Activated CD8-positive, alpha-beta memory T cell treated with anti-CD3 and anti-CD28 coated beads for 1 hour (primary cell): ENCODE data around the gene SPECC1L.
"Not testable (repeated sequence)": the region's sequence is repeated elsewhere in the genome, so short reads cannot be mapped to it uniquely, and the experiment has no call there.

Experiments used
- DNase-seq, 2 donors: peaks; one replicate each; pipeline ENCODE4 v3.0.0-alpha.2; 2020; ENCODE audit warnings: low read depth in 1 of 2; ENCODE audit errors: extremely low read depth in 1 of 2

SPECC1L gene

GRCh38 chr22:24245584-24246561, 24.8 kb upstream of the SPECC1L start:
- DNase-seq: not testable (repeated sequence)

GRCh38 chr22:24247011-24247507, 23.6 kb upstream of the SPECC1L start:
- no peak for DNase-seq

DNA sequence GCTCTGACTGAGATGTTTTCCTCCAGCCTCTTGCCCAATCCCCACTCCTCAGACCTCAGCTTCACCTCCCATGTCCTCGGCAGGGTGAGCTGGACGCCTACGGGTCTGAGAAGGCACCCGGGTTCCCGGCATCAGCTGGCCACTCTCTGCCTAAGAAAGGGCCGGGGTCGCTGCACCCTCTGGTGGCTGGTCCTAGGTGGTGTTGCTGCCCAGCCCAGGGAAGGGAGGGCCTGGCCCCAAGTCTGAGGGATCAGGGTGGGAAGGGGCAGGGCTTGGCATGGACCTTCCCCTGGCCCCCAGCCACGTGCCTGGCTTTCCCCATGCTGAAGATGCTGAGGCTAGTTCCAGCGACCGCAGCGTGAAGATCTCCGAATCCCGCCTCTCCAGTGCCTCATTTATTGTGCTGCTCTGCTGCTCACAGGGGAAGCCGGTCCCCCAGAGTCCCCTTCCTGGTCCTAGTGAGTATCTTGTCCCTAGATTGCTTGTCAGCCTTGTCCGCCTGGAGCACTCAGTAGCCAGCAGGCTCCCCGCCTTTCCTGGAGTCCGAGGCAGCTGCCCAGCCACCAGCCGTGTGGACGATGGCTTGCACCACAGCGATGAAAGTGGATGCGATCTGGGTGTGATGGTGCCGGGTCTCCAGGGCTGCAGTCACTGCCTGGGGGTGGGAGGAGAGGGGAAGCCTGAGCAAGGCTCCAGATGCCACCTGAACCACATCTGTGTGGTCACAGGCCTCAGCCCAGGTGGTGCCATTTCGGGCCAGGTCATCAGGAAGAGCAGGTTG, 22.9 kb upstream of the SPECC1L start:
- no peak for DNase-seq

- DNase-seq: not testable (repeated sequence)
These were observed 22.0 kb upstream of the SPECC1L start for GRCh38 chr22:24248611-24249010.

DNA sequence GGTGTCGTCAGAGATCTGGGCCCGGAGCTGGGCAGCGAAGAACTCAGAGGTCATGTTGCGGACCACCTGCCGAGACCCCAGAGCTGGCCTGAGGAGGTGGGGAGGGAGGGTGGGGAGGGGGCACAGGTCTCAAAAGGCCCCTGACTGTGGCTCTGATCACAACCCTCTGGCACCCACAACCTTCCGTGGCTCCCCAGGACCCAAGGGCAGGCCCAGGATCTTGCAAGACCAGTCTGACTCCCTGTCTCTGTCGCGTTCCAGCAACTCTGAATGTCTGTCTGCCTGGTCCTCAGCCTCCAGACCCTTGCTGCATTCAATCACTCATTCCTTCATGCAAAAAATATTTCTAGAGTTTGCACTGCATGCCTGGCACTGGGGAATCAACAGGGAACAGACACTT, 21.2 kb upstream of the SPECC1L start:
- not testable (repeated sequence) for DNase-seq

DNA sequence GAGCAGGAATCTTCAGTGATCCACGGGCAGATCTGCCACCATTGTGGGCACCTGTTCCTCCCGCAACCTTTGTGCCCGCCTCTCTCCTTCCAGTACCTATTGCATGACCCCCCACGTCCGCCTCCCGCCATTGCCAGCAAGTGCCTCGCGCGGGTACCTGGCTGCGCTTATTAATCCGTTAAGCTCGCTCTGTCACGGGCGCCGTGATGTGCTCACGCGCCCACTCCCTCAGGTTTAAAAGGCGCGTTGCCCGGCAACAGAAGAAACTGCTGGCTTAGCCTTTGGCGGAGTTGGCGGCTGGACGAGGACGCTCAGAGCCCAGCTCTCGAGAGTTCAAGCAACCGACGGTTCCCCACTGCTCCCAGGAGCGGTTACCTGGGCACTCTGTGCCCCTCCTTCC, 19.3 kb upstream of the SPECC1L start:
- not testable (repeated sequence) for DNase-seq

- DNase-seq: not testable (repeated sequence)
These were observed 17.5 kb upstream of the SPECC1L start for GRCh38 chr22:24253126-24253525.

GRCh38 chr22:24256136-24256535, 14.5 kb upstream of the SPECC1L start:
- not testable (repeated sequence) for DNase-seq

GRCh38 chr22:24256736-24257135, 13.9 kb upstream of the SPECC1L start:
- DNase-seq: not testable (repeated sequence)

DNA sequence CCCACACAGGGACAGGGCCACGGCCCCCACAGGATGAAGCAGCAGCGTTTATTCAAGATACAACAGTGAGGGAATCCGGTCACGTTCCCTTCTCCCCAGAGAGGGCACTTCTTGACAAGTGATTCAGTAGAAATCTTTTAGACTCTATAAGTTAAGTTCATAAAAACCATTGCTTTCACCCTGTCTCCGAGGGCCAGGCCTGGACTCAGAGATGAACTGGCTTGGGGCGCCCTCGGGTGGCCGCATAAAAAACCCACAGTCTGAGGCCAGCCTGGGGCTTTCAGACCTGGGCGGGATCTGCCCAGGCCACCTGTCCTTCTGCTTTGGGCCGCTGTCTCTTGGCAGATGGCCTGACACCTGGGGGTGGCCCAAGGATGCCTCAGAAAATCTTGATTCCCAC, 11.2 kb upstream of the SPECC1L start:
- DNase-seq: peak; percentile 14 to 56

DNA sequence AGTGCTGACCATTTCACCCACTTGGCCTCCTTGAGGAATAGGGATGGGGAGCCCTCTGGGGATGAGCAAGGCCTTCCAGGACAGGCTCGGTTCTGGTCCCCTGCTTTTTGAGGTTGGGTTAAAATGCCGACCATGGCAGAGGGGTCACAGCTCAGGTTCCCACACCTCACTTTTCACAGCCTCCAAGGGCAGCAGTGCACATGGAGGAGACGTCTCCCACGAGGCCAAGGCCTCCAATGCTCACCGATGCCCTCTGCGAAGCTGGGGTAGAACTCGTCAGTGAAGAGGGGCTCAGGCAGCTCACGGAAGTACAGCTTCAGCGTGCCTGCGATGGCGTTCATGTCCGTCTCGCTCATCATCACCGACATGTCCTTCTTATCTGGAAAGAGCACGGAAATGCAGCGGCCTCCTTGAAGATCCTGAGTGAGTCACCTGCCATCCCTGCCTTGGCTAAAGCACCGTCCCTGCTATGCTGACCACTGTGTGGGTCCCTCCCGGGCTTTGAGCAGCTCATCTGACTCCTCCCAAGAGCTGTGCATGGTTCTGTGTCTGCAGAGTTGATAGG, 8.4 kb upstream of the SPECC1L start:
- not testable (repeated sequence) for DNase-seq

- not testable (repeated sequence) for DNase-seq
These were observed 7.2 kb upstream of the SPECC1L start for GRCh38 chr22:24263479-24263878.

- not testable (repeated sequence) for DNase-seq
These were observed 6.2 kb upstream of the SPECC1L start for GRCh38 chr22:24264329-24264896.

GRCh38 chr22:24265734-24266133, 4.9 kb upstream of the SPECC1L start:
- no peak for DNase-seq

DNA sequence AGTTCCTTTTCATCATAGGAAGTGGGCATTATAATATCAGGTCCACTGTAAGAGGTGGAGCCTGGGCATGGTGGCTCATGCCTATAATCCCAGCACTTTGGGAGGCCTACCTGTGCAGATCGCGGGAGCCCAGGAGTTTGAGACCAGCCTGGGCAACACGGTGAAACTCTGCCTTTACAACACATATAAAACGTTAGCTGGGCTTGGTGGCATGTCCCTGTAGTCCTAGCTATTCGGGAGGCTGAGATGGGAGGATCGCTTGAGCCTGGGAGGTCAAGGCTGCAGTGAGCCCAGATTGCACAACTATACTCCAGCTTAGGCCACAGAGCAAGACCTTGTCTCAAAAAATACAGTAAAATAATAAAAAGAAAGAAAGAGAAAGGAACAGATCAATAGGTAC, 4.1 kb upstream of the SPECC1L start:
- DNase-seq: not testable (repeated sequence)

DNA sequence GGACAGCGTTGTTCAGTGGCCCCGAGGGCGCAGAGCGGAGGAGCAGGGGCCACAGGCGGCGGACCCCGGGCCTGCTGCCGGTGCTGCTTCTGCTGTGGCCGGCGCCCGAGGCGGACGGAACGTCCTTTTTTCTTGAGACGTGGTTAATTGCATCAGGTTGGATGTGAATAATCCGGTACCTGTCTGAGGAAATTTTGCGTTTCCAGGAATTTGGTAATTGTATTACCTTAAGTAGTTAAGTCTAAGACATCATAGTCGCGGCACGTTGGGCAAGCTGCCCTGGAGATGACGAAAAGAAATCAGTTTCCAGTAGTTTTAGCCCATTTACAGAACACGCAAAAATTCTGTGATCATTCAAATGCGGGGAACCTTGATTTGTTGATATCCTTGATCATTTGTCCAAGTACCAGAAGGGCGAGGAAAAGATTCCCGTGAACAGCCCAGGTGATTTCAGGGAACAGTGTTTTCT, 789 bp downstream of the SPECC1L start:
- DNase-seq: no peak

- not testable (repeated sequence) for DNase-seq
These were observed 2.4 kb downstream of the SPECC1L start for GRCh38 chr22:24273031-24273430.

GRCh38 chr22:24273906-24274305, 3.3 kb downstream of the SPECC1L start:
- not testable (repeated sequence) for DNase-seq

GRCh38 chr22:24274696-24275405, 4.2 kb downstream of the SPECC1L start:
- DNase-seq: not testable (repeated sequence)

DNA sequence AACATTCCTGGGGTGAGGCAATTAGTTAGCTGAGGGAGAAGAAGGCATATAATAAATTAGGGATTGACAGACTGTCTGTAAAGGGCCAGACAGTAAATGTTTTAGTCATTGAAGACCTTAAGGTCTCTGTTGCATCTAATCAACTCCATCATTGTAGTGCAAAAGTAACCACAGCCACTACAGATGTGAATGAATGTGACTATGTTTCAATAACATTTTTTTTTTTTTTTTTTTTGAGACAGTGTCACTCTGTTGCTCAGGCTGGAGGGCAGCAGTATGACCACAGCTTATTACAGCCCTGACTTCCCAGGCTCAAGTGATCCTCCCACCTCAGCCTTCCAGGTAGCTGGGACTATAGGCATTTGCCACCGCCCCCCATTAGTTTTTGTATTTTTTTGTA, 9.7 kb downstream of the SPECC1L start:
- not testable (repeated sequence) for DNase-seq
